ENCODE data around the gene IRAK1BP1. TPM values are rescaled to one million over a fixed set of nuclear protein-coding genes. Genes with fewer than 3 reads are reported as not detected.
"Not testable (repeated sequence)": the region's sequence is repeated elsewhere in the genome, so short reads cannot be mapped to it uniquely, and the experiment has no call there.

IRAK1BP1 gene
- total RNA-seq, 1 donor from 2014 or later: 3.4 TPM

GRCh38 chr6:78883651-78884050 is 16.3 kb downstream of the IRAK1BP1 start:
- H4K20me1 ChIP-seq (ENCODE audit: insufficient read depth, low read length): no peaks in the 10 kb centered on the region
- FAIRE-seq (no peak), DNase-seq (ENCODE audit: low read depth) (no peak)
- H3K9me3 ChIP-seq (ENCODE audit: insufficient read depth, low read depth, low read length): no peaks in the 10 kb centered on the region
- H3K4me1 ChIP-seq (ENCODE audit: insufficient read depth, low read length): no peaks in the 10 kb centered on the region
- Mint-ChIP-seq H3K9me3 (ENCODE audit: unreplicated experiment) (peaks cover 7% of the 10 kb centered on the region), H3K4me1 (ENCODE audit: low read depth, unreplicated experiment) (peaks cover 3% of the 10 kb centered on the region), H3K36me3 (ENCODE audit: low read depth, unreplicated experiment) (peaks cover 7% of the 10 kb centered on the region), H3K27me3 (ENCODE audit: low read depth, unreplicated experiment) (no peaks in the 10 kb centered on the region), H3K27ac (ENCODE audit: unreplicated experiment) (no peak overlapping the region), H3K4me3 (ENCODE audit: unreplicated experiment) (no peak overlapping the region)
- no peak overlapping the region for H3K27ac ChIP-seq (ENCODE audit: low read depth, low read length)
- H3K79me2 ChIP-seq (ENCODE audit: insufficient read depth, low read length): no peaks in the 10 kb centered on the region
- no peak overlapping the region for H3K9ac ChIP-seq (ENCODE audit: low read length)
- H2AFZ ChIP-seq (ENCODE audit: low read depth, low read length): no peak overlapping the region
- H3K27me3 ChIP-seq (ENCODE audit: insufficient read depth, low read length): no peaks in the 10 kb centered on the region
- TF ChIP-seq EZH2 (IDR thresholded peaks at IDR 0.05; ENCODE audit: insufficient read depth, low read length) (no peak), CTCF (IDR thresholded peaks at IDR 0.05; ENCODE audit: insufficient read depth, low read depth, low read length) (no peak)
- no peak overlapping the region for H3K4me3 ChIP-seq (ENCODE audit: insufficient read depth, low read depth, low read length)
- H3K4me2 ChIP-seq (ENCODE audit: low read length): no peak overlapping the region
- H3K36me3 ChIP-seq (ENCODE audit: insufficient read depth, low read length): no peaks in the 10 kb centered on the region

- H3K9me3 ChIP-seq (ENCODE audit: insufficient read depth, low read depth, low read length); H3K36me3 ChIP-seq (ENCODE audit: insufficient read depth, low read length); H4K20me1 ChIP-seq (ENCODE audit: insufficient read depth, low read length); H3K4me3 ChIP-seq (ENCODE audit: insufficient read depth, low read depth, low read length); H2AFZ ChIP-seq (ENCODE audit: low read depth, low read length); H3K4me1 Mint-ChIP-seq (ENCODE audit: low read depth, unreplicated experiment); H3K4me1 ChIP-seq (ENCODE audit: insufficient read depth, low read length); H3K27ac Mint-ChIP-seq (ENCODE audit: unreplicated experiment); H3K27me3 Mint-ChIP-seq (ENCODE audit: low read depth, unreplicated experiment); H3K27me3 ChIP-seq (ENCODE audit: insufficient read depth, low read length); H3K4me3 Mint-ChIP-seq (ENCODE audit: unreplicated experiment); H3K27ac ChIP-seq (ENCODE audit: low read depth, low read length); H3K79me2 ChIP-seq (ENCODE audit: insufficient read depth, low read length); H3K4me2 ChIP-seq (ENCODE audit: low read length); DNase-seq (ENCODE audit: low read depth); H3K9ac ChIP-seq (ENCODE audit: low read length); FAIRE-seq; H3K9me3 Mint-ChIP-seq (ENCODE audit: unreplicated experiment); H3K36me3 Mint-ChIP-seq (ENCODE audit: low read depth, unreplicated experiment): not testable (repeated sequence)
These were observed 22.6 kb downstream of the IRAK1BP1 start for GRCh38 chr6:78889901-78890300.

- TF ChIP-seq EZH2 (IDR thresholded peaks at IDR 0.05; ENCODE audit: insufficient read depth, low read length) (no peak), CTCF (IDR thresholded peaks at IDR 0.05; ENCODE audit: insufficient read depth, low read depth, low read length) (no peak)
- Mint-ChIP-seq H3K9me3 (ENCODE audit: unreplicated experiment) (no peaks in the 10 kb centered on the region), H3K4me3 (ENCODE audit: unreplicated experiment) (no peak overlapping the region), H3K27ac (ENCODE audit: unreplicated experiment) (no peak overlapping the region), H3K27me3 (ENCODE audit: low read depth, unreplicated experiment) (no peaks in the 10 kb centered on the region), H3K4me1 (ENCODE audit: low read depth, unreplicated experiment) (no peaks in the 10 kb centered on the region), H3K36me3 (ENCODE audit: low read depth, unreplicated experiment) (no peaks in the 10 kb centered on the region)
- Histone ChIP-seq H3K9ac (ENCODE audit: low read length) (no peak overlapping the region), H3K9me3 (ENCODE audit: insufficient read depth, low read depth, low read length) (no peaks in the 10 kb centered on the region), H3K36me3 (ENCODE audit: insufficient read depth, low read length) (no peaks in the 10 kb centered on the region), H4K20me1 (ENCODE audit: insufficient read depth, low read length) (no peaks in the 10 kb centered on the region), H3K27ac (ENCODE audit: low read depth, low read length) (no peak overlapping the region), H3K4me2 (ENCODE audit: low read length) (no peak overlapping the region), H3K4me1 (ENCODE audit: insufficient read depth, low read length) (no peaks in the 10 kb centered on the region), H3K27me3 (ENCODE audit: insufficient read depth, low read length) (no peaks in the 10 kb centered on the region), H2AFZ (ENCODE audit: low read depth, low read length) (no peak overlapping the region), H3K79me2 (ENCODE audit: insufficient read depth, low read length) (no peaks in the 10 kb centered on the region), H3K4me3 (ENCODE audit: insufficient read depth, low read depth, low read length) (no peak overlapping the region)
- FAIRE-seq (no peak), DNase-seq (ENCODE audit: low read depth) (no peak)
These were observed 28.9 kb downstream of the IRAK1BP1 start for GRCh38 chr6:78896227-78896626.

Data from astrocyte (in vitro differentiated cells and primary cell).